NK-92 (cell line): ENCODE results near the gene ANKDD1B.

Experiments
- DNase-seq: peaks from one replicate; lab custom pipeline; 2025; ENCODE audit not compliant: unreplicated experiment; lab: John Stamatoyannopoulos, UW

ANKDD1B gene

DNA sequence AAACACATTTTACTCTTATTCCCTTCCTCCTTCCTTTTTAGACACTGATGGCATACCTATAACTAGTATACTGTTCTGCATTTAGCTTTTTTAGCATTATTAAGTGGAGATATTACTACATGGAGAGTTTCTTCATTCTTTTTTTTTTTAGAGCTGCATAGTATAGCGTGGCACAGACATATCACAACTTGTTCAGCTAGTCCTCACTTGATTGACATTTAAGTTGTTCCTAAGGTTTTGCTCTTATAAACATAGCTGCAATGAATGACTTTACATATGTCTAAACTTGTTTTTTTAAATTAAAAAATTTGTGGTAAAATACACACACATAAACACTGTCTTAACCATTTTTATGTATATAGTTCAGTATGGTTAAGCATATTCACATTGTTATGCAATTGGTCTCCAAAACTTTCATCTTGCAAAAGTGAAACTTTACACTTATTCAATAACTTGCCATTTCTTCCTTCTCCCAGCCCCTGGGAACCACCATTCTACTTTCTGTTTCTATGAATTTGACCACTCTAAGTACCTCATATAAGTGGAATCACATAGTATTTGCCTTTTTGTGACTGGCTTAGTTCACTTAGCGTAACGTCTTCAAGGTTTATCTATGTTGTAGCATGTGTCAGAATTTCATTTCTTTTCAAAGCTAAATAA lies 48.7 kb downstream of the ANKDD1B start:
- DNase-seq: no peak

DNA sequence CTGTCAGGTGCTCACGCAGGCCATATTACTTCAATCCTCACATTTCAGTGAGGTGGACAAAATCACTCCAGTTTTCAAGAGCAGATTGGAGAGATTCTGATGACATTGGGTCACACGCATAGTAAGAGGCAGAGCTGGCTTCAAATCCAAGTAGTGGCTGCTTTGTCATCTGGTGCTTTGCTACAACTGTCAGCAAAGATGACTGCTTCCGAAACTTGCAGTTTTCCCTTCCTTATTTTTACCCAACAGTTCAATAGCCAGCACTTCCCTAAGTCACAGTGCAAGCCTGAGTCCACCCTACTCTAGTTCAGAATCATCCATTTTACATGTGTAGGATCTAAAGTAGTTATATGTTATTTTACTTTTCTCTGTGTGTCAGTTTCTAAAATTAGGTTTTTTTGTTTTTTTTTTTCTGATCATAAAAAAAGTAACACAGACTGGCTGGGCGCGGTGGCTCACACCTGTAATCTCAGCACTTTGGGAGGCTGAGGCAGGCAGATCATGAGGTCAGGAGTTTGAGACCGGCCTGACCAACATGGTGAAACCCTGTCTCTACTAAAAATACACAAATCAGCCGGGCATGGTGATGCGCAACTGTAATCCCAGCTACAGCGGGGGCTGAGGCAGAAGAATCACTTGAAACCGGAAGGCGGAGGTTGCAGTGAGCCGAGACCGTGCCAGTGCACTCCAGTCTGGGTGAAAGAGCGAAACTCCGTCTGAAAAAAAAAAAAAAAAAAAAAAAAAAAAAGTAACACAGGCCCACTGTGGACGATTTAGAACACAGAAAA lies 49.6 kb downstream of the ANKDD1B start:
- no peak for DNase-seq

DNA sequence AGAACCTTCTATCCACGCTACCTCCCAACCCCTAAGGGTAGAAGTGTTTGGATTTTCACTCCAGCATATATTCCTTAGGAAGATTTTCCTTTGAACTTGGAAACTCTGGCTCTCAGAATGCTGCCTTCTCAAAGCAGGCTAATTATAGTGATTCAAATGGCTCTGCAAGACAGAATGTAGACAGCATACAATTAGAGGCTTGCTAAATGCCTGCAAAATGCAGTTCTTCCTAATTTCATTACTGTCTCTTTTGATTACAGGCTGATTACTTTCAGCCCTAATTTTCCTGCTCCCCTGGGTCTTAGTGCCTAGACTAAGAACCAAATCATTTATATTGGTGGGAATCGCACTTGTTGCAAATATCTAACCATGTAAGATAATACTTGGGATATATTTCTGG lies 50.8 kb downstream of the ANKDD1B start:
- no peak for DNase-seq

DNA sequence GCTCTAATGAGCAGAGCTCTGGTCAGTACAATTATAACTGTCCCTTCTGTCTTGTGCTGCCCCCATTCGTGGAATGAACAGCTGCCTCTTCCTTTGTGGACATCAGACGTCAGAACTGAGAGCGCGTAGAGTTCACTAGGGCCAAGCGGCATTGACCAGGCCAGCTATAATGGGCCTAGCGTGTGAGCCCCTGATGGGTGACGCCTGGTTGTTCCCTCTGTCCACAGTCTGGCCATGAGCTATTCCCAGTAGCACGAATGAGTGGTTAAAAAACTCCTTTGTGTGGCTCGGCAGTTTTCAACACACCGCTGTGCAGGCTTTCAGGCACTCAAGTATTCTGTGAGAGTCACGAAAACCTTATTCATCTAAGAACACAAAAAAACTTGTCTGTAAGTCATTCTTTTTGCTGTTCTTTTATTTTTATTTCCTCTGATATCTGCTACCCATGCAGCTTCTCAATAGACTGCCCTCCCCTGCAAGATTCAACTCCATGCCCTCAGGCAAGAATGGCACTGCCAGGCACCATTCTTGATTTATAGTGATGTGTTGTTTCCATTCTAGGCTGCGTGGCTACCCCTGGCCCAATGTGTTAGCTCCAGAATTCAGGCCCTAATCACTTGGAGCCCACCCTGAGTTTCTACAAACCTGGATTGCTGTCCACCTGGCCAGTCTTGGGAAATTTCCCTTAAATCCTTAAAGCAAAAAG lies 52.5 kb downstream of the ANKDD1B start:
- no peak for DNase-seq

DNA sequence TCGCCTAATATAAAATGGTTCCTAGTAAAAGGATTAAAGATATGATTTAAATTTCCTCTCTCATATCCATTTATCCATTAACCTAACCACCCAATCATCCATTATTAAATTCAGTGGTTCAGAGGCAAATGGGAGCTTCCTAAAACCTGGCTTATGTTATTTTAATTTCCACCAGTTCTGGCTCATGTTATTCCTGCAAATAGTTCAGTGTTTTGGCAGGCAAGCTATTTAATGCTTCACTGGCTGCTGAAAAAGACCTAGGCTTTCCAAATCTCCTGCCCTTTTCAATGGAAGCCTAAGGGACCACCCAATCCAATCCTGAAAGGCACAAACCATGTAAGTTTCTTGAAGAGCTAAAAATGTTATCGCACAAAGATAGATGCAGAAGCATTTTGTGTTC lies 53.7 kb downstream of the ANKDD1B start:
- DNase-seq: no peak

DNA sequence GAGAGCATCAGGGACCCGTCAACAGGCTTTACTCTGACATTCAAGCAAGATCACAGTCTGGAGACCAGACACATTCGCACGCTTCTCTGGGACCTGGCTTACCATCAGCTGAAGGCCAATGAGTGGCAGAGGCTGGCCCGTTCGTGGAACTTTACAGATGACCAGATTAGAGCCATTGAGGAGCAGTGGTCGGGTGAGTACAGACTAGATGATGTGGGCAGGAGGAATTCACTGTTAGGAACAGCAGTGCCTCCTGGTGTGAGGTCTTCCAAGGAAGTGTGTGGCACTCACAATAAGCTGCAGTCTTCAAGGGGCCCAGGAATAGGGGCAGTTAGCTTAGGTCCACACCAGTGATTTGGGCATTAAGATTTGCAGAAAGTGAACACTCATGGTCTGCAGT lies 55.5 kb downstream of the ANKDD1B start:
- no peak for DNase-seq

DNA sequence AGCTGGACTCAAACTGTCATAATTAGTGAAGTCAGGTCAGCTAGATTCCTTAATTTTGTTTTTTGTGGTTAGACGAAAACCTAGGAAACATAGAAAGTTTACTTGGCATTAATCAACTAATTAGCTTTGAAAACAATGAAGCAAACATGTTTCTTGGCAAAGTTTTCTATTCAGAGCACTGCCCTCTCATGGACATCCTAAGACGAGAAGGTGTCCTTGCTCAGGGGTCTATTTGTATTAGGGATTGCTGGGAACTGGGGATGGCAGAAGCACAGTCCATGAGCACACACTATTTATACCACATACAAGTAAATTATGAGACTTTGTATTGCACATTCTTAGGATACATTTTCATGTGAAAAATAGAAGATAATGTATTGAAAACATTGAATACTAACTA lies 56.3 kb downstream of the ANKDD1B start:
- no peak for DNase-seq

DNA sequence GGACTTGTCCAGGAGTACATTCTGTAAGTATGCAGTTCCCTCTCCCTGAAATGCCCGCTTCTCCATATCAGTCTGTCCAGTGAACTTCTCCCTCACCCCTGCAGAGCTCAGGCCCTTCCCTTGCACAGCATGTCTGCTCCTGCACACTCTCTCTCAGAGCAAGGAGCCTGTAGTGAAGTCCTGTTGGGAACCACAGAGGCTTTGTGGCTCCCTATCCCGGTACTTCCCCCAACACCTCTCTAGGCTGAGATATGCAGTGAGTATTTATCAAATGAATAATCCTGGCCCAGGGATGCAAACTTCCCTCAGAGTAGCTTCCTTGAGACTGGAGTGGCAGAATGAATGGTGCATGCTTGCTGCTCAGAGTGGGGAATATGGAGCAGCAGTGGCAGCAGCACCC lies 57.2 kb downstream of the ANKDD1B start:
- no peak for DNase-seq

DNA sequence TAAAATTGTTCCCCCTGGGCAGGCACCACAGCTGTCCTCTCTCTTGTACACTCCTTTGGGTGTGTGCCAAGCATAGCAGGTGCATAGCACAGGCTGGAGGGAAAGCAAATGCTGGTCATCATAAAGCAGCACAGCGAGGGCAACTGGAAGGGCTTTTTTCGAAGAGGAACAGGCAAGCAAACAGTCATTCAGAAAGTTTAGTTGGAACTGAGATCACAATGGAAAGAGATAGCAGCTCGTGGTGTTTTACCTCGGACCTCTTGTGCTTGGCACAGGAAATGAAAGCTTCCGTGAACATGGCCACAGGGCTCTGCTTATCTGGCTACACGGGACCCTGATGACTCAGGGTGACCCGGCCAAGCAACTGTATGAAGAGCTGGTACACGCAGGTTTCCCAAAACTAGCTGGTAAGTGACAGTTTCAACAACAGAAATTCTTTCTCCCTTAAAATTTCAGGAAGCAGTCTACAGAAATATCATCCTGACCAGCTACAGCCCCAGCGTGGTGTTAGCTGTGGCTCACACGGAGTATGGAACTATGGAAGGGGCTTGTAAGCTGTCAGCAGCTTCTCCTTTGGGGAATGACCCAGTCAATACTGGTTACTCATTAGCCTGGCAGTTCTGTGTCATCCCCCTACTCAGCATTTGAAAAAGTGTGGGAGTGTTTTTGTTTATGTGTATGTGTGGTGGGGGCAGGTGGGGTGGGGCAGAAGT lies 57.9 kb downstream of the ANKDD1B start:
- no peak for DNase-seq

DNA sequence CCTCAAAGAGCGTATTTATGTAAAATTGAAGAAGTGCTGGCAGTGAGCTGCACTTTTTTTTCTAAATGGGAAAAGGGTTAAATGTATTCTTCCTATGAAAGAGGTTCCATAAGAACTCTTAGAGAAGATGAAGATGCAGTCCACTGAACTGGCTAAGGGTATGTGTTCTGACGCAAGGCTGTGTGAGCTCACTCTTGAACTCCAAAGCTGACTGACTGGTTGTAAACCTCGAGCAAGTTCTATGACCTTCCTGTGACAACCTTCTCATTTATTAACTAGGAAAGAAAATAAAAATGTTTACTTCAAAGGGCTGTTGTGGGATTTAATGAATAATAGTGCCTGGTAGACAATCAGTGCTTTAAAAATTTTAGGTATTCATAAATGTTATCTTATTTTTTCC lies 59.3 kb downstream of the ANKDD1B start:
- no peak for DNase-seq

DNA sequence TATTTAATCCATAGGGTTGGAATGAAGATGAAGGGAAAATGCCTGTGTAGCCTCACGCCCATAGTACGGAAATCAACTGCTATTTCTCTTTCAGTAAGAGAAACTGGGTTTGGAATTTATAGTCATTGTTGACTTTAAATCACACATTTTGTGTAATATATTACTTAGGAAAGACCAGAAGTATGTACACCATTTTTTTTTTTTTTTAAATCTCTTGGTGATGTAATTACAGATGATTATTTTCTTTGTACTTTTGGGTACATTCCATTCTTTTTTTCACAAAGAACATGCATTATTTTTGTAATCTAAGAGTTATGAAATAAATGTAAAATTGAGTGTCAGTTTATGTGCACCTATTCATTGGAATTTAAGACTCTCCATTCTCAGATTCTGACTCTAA lies 60.3 kb downstream of the ANKDD1B start:
- DNase-seq: no peak

DNA sequence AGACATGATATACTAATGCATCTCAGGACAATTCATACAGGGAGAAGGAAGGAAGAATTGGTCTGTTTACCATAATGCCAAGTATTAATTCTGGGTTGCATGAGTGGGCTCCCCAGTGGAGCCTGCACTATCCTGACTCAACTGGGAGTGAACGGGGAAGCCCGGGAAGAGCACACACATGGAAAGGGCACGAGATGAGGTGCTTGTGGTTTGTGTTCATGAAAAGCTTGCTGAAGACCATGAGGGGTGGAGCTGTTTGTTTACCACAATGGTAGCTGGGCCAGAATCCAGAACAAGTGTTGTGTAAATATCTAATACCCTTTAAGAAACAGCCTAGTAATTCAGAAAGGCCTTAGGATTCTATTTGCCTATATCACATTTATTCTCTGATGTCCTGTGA lies 61.4 kb downstream of the ANKDD1B start:
- no peak for DNase-seq

DNA sequence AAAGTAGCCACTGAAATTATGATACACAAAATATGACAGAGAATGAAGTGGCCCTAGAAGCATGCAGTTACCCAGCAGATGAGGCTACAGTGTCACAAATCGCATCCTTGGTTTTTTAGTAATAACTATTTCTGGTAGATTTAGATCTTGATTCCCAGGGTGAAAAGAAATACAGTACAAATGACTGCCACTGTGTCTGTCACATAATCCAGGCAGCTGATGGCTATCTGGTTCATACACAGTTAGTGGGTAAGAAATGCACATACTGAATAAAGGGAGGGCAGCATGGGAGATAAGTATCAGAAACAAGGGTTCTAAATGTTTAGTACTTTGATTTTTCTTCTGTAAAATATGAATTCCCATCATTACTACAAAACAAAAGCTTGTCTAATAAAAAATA lies 64.5 kb downstream of the ANKDD1B start:
- DNase-seq: no peak

DNA sequence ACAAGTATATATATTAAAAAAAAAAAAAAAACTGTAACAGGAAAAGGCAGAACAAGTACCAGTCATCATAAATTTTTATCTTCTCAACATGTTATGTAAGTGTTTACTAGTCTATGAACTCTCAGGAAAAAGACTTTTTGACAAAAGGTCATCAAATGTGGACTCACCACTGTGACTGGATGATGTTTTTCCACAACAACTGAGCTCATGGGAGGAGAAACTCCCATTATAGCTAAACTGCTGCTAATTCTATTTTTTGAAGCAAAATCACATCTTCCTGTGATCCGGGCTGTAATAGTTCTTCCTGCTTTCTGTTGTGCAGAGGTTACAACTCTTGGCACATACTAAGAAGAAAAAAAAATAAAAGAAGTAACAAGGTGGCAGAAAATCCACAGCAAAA lies 66.4 kb downstream of the ANKDD1B start:
- DNase-seq: no peak

DNA sequence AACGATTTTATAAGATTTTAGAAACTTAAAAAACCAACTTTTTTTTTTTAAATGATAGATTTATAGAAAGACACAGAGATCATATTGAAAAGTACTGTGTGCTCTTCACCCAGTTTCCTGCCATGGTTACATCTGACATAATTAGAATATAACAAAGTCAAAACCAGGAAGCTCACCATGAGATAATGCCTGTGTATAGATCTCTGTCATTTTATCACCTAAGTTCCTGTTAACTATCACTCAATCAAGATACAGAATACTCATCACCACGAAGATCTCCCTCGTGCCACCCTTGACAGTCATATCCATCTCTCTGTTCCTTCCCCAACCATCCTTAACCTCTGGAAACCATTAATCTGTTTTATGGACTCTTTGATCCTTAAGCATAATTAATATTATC lies 66.9 kb downstream of the ANKDD1B start:
- DNase-seq: no peak

DNA sequence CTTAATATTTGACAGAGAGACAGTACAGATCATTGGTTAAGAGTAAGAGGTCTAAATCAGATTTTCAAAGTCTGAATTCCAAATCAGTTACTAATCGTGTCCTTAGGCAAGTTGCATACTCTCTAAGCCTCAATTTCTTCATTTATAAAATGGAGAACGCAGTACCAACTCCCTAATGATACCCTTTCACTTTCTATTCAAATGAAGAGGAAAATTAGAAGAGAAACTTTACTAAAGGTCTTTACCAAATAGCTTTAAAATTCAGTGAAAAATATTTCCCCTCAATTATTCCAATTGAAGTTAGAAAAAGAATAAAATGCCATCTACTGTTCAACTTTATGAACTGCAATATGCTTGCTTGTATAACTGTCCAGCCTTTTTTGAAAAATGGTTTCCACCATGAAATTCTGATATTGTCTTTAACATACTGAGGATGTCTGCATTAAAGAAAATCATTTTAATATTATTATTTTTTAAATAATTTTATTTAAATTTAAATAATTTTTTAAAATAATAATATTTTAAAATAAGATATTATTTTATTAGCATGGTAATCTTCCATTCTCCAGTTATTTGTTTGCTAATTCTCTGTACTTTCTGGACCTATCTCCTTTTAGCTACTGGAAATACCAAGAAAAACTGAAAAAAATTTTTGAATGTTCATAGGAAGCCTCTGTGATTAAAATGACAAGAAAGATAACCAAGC lies 70.0 kb downstream of the ANKDD1B start:
- DNase-seq: no peak

DNA sequence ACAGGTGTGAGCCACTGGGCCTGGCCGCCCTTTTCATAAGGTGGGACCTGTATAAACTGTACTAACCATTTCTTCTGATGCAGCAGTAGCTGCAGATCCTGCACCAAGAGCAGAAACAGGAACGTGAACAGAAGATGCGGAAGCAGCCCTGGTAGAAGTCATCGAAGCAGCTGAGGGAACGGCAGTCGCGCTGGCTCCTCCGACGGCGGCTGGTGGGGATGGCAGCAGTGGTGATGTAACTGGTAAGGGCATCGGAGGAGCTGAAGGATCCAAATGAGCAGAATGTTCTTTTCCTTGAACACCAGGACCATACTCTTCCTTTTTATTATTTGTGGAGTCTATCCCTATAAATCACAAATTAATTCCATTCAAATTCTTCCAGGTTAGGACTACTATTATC lies 73.9 kb downstream of the ANKDD1B start:
- DNase-seq: no peak

DNA sequence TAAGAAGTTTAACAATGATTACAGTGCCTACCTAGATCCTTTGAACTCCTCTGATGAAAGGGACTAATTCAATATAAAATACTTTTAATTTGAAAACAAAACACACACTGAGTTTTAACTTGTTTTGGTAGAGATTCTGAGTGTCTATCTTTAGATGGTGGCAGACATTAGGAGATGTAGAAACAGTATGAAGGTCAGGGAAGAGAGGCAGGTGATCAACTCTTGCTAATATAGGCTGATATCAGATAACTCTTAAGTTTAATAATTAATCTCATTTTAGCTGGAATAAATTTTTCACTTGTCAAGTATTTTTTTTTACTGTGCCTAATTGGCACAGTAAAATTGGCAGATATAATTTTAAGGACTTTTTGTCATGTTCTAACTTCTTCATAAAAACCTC lies 75.2 kb downstream of the ANKDD1B start:
- DNase-seq: no peak

DNA sequence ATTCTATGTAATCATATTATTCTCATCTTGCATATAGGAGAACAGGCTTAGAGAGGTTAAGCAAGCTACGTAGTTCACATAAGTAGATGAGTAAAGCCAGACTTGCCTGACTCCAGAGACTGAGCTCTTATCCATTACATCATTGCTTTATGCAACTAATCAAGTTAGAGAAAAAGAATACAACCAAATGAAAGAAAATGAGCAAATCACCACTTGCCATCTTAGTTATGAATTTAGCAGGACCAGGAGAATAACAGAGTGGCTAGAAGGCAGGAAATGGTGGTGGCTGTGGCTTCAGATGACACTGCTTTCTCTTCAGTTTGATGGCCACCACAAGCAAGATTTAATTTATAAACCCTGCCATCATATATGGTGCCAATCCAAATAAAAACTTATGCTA lies 79.4 kb downstream of the ANKDD1B start:
- no peak for DNase-seq

DNA sequence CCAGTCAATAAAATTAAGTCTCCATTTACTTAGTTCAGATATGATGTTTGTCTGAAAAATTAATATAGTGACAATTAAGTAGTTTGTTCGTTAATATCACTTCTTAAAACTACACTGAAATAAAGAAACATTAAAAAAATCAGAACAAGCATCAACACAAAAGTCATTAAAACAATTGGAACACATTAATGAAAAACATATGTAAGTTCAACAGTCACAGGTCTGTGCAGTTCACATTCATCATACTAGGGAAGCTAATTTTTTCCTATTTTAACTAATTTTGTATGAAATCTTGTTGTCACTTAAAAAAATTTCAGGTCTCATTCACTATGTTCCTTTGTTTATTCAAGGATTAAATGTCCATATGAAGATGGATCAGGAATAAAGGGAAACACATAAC lies 83.5 kb downstream of the ANKDD1B start:
- DNase-seq: no peak
